GM18505 (cell line): ENCODE measurements around the gene UBA1.

Experiments used
- ATAC-seq: cut with Tn5 transposase; IDR thresholded peaks from one replicate; pipeline ENCODE4 v1.9.1; 2021; ENCODE audit not compliant: unreplicated experiment
- POLR2A ChIP-seq: IDR thresholded peaks from 4 replicates; pipeline ENCODE4 v1.6.1; 2011; ENCODE audit warnings: borderline replicate concordance; ENCODE audit not compliant: insufficient read depth, insufficient read length; ENCODE audit errors: extremely low read depth

UBA1 gene

DNA sequence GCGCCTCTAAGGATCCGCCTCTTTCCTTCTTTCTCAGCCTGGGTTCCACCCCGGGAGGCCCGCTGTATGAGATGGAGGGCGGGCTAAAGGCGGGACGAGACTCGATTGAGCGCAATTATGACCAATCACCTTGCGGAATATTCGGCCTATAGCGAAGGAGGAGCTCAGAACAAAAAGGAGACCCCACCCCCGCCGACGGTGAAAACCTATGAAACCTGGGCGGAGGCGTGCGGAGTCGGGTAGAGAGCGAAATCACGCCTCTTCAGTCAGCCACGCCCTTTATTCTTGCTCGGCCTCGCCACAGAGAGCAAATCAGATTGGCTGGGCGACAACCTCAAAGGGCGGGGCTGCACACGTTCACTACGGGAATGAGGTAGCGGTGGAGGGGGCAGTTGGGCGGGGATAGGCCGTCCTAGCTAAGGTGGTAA is 24.2 kb downstream of the UBA1 start:
- peak; percentile 83 for ATAC-seq
- TF ChIP-seq POLR2A = no peak

DNA sequence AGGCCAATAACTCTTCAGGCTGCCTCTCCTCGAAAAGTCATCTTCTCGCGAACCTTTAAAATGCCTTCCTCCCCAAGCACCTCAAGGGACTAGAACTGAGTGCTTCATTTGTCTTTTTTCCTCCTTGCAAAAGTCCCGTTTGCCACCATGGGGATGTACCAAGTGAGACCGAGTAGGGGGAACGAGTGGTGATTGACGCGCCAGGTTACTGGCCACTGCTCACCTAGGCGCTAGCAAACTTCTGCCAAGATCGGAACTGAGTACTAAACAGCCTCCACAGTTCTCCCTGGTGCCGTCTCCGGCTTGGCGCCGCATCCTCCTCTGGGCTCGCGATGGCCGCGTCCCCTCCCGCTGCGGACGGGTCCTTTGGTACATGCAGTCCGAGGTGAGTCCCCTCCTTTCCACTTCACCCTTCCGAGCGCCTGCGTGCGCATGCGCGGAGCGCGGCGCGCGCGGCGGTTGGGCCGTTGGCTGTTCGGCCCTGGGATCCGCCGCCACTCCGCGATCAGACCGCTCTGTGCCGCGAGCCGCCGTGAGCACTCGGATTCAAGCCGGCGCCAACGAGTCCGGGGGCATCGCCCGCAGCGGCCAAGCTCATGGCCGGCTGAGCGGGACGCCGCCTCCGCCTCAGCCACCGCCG is 24.8 kb downstream of the UBA1 start, which contains the start of gene CDK16:
CDK16 (plus strand) TSS at position 402 of the 640 bp plus-strand sequence. CDS start 4,877 bp downstream, outside the sequence.
- peak; percentile 51 for ATAC-seq
- peak; percentile 87 for TF ChIP-seq POLR2A

DNA sequence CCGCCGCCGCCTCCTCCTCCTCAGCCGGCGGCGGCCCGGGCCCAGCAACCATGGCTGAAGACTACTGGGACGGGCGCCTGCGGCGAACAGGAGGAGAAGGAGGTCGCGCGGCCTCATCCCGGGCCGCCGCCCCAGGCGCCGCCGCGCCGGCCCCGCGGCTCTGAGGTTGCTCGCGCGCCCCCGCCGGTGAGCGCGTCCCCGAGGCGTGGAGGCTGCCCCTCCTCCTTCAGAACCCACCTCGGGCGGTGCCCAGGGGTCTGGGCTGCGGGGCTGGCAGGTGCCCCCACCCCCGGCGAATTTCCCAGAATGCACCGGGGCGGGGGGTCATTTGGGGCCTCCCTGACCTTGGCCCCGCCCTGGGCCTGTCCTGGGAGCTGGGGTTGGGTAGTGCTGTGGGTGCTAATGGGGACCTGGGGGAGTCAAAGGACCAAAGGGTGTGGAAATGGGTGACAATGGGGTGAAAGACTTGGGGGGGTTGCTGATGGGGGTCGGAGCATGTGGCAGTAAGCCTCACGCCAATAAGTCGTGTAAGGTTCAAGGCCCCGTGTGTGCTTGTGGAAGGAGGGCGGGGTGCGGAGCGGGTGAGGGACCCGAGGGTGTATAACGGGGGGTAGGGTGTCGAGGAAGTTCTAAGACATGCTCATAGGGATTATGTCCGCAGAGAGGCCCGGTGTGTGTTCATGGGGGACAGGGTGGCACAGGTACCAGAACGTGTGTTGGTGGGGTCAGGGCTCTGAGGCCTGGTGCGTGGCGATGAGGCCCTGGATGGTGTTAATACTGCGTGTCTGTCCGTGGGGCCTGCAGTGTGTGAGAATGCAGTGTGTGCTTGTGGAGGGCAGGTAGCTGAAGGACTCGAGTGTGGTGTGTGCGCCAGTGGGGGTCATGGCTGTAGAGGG is 25.5 kb downstream of the UBA1 start:
- peak; percentile 2 for ATAC-seq
- TF ChIP-seq POLR2A = no peak

DNA sequence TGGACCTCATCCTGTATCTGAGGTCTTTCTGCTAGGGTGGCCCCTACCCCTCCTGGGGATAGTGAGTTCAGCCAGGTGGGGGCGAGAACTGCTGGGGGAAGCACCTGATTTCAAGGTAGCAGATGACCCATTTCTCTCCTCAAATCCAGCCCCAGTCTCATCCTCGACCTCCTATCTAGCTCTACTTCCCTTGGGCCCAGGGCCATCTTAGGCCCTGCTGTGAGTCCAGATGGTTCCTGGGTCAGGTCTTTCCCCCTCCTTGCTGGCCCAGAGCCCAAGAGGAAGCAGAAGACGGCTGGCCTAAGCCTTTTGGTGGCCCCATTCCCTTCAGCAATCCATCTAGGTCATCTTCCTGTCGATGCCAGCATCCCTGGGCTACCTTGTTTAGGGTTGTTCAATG is 28.1 kb downstream of the UBA1 start:
- no peak for TF ChIP-seq POLR2A
- ATAC-seq = no peak

DNA sequence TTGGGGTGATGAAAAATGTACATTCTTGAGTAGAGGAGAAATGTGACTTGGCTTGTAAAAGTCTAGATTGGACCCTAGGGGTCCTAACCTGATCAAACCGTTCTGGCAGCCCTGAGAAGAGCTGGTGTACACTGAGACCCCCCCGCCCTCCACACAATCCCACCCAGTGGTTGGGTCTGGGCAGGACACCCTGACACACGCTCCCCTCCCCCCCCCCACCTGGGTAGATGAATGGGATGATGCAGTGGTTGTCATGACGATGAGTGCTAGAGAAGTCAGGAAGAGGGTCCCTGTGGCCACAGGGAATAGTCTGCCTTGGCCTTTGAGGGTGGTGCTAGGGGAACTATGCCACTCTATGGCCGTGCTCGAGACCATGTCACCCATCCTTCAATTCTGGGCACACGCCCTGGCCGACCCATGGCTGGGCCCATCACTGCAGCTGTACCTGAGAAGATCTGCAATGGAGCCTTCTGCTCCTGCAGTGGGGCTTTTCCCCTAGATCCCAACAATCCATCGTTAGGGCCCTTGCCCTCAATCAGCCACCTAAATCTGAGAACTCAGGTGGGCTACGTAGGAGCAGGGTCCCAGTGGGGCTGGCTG is 29.2 kb downstream of the UBA1 start:
- ATAC-seq = no peak

DNA sequence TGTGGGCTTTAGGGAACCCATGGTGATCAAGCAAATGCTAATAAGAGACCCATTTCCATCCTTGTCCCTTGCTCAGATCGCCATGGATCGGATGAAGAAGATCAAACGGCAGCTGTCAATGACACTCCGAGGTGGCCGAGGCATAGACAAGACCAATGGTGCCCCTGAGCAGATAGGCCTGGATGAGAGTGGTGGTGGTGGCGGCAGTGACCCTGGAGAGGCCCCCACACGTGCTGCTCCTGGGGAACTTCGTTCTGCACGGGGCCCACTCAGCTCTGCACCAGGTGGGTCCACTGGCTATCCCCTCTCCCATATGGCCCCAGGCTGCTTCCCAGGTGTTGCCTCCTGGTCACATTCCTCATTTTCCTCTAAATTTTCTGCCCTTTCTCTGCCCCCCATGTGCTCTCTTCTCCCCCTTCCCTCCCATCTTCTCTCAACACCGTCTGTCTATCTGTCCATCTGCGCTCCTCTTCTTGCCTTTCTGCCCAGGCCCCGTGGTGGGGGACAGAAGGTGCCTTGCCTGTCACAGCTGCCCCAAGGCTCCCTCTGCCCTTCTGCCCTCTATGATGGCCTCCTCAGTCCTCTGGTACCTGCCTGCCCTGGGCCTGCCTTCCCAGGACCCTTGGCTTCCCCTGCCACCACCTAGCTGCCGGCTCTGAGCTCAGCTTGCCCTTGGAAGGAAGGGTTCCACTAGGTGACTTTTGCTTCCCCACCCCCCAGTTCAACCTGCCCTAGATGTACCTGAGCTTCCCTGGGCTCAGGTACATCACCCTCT is 30.0 kb downstream of the UBA1 start:
- no peak for TF ChIP-seq POLR2A
- ATAC-seq = no peak

More for the DNA sequence above, 29.2 kb downstream of the UBA1 start:
- no peak for TF ChIP-seq POLR2A

DNA sequence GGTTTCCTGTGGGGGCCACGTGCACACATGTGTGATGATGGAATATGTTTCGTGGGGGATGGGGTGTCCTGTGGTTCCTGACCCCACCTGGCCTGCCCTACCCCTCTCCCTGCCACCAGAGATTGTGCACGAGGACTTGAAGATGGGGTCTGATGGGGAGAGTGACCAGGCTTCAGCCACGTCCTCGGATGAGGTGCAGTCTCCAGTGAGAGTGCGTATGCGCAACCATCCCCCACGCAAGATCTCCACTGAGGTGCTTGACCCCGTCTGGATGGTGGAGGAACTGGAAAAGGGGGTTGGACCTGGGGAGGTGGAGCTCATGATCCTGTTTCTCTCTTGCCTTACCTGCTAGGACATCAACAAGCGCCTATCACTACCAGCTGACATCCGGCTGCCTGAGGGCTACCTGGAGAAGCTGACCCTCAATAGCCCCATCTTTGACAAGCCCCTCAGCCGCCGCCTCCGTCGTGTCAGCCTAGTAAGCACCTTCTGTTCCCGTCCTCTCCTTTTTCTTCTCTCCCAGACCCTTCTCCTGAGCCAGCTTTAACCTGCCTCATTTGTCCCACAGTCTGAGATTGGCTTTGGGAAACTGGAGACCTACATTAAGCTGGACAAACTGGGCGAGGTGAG is 30.8 kb downstream of the UBA1 start:
- TF ChIP-seq POLR2A = no peak
- ATAC-seq = no peak

DNA sequence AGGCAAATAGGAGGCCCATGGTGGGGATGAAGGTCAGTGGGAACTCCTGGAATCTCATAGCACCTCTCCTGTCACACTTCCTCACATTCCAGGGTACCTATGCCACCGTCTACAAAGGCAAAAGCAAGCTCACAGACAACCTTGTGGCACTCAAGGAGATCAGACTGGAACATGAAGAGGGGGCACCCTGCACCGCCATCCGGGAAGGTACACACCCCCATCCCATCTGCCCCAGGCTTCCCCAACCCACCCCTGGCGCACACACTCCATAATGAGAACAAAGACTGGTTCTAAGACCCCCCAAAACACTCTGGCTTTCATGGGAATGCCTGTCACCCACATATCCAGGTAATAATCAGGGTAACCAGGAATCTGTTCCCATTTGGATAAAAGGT is 31.3 kb downstream of the UBA1 start:
- no peak for TF ChIP-seq POLR2A
- no peak for ATAC-seq

DNA sequence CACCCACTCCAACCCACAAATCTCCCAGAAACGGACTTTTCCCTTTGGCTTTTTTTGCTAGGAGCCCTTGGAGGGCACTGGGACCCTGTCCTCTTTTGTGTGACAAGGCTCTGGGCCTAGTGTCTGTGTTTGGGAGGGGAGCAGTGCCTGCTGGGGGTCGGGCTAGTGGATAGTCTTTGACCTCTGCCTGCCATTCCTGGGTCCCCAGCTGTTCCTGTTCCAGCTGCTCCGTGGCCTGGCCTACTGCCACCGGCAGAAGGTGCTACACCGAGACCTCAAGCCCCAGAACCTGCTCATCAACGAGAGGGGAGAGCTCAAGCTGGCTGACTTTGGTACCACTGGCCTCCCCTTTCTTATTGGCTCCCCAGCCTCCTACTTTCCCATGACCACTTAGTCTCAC is 32.4 kb downstream of the UBA1 start:
- ATAC-seq = no peak
- TF ChIP-seq POLR2A = no peak

DNA sequence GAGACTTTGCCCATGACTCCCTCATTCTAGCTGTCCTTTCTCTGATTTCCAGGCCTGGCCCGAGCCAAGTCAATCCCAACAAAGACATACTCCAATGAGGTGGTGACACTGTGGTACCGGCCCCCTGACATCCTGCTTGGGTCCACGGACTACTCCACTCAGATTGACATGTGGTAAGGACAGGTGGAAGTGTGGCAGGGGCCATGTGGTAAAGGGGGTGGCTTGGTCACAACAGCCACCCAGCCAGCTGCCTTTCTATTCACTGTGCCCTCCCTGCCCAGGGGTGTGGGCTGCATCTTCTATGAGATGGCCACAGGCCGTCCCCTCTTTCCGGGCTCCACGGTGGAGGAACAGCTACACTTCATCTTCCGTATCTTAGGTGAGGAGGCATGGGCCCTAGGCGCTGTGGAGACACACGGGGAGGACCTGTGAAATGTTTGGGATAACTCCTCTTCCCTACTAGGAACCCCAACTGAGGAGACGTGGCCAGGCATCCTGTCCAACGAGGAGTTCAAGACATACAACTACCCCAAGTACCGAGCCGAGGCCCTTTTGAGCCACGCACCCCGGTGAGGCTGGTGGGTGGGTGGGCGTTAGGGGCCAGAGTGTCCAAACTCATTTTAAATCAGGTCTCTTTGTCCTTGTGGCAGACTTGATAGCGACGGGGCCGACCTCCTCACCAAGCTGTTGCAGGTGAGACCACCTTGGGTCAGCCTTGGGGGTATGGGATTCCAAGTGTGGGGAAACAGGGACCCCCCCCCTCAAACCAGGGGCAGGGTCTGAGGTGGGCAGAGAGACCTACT is 33.1 kb downstream of the UBA1 start:
- ATAC-seq = no peak
- TF ChIP-seq POLR2A = no peak

DNA sequence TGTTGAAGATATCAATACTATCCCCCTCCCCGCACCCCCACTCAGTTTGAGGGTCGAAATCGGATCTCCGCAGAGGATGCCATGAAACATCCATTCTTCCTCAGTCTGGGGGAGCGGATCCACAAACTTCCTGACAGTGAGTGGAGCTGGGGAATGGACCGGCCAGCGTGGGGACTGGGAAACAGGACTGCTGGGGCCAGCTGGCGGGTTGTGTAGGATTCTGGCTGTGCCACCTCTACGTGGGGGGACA is 33.6 kb downstream of the UBA1 start:
- no peak for TF ChIP-seq POLR2A
- ATAC-seq = no peak
